D341Med (cell line): Measurements from ENCODE around the gene SCN3A.

ENCODE experiments used
- DNase-seq: peaks from one replicate; pipeline ENCODE4 v3.0.0; 2012; ENCODE audit warnings: low spot score

The SCN3A gene

DNA sequence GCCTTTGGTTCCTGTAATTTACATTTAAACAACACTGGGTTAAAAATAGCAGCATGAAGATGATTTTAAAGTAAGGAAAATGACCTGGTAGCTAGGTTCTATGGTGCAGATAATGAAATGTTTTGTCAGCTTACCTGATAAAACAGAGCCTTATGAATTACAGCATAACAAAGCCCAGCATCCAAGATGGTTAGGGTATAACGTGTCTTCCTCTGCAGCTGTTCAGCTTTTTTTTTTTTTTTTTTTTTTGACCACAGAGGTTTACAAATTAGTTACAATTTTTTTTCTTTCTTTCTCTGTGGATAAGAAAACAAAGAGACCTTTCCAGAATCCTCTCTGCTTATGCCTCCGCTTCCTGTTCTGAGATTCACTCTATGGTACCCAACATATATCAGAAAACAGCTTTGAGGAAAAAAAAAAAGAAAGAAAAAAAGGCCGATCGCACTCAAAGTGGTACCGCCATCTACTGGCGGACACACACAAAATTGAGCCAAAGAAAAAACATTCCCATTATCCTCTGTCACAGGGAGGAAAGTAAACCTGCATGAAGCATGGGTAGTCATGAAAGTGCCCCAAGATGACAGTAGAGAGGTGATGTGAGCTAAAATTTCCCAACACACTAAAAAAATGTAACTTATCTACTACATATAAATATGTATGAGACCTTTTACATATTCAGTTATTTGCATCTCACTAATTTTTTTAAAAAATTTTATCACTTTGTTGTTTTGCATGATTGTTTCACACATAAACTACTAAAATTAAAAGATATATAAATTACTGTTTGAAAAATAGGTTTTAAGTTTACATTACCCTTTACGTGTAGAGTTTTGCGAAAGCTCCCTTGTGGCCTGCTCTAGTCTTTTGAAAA, at the start of gene SCN3A:
TSS of gene SCN3A (minus strand) at position 362 of the 871 bp plus-strand sequence. CDS start 27,656 bp downstream, outside the sequence.
- peak; percentile 52 for DNase-seq

DNA sequence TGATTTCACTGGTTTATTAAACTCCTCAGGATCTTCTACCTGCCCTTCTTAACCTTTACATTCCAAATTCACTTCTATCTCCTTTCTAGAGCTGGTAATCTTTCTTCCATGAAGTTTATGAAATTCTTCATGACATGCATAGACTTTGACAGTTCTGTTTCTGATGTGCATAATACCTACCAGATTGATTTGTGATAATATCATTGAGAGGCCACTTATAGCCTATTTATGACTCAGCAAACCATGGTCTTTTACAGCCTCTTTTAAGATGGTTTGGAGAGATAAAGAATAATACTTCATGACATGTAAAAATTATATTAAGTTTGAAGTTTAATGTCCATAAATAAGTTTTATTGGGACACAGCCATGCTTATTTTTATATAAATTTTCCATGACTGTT, 49.3 kb upstream of the SCN3A start:
- no peak for DNase-seq

DNA sequence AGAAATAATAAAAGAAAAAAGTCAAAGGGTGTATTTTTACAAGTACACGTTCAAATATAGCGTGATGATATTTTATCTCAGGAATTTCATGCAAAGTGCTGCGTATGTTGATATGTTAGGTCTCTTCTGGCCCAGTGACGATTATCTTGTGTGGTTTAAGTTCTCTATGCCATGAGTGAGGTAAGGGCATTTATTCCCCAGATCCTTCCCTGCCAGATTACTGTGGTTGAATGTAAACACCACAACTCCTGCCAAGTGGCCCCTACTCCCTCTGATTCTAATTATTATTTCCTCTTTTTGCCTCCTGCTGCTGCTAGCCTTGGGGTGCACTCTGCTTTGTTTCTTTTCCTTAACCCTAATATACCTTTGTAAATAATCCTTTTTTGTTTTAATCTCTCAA, 47.5 kb upstream of the SCN3A start:
- DNase-seq = peak; percentile 42

DNA sequence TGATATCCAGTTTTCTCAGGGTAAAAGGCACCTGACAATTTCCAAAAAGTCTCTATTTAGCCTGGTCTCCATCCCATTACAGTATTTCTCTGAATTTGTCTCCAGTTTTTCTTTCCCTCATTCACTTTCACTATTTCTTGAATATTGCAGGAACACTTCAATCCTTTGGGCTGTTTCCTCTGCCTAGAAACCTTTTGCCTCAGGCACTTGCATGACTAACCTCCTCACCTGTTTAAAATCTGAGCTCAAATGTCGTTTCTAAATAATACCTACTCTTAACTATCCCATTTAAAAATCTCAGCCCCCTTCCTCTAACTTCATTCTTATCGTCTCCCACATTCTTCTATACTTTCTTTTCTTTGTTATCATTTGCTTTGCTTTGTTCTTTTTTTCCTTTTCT, 44.4 kb upstream of the SCN3A start:
- no peak for DNase-seq

DNA sequence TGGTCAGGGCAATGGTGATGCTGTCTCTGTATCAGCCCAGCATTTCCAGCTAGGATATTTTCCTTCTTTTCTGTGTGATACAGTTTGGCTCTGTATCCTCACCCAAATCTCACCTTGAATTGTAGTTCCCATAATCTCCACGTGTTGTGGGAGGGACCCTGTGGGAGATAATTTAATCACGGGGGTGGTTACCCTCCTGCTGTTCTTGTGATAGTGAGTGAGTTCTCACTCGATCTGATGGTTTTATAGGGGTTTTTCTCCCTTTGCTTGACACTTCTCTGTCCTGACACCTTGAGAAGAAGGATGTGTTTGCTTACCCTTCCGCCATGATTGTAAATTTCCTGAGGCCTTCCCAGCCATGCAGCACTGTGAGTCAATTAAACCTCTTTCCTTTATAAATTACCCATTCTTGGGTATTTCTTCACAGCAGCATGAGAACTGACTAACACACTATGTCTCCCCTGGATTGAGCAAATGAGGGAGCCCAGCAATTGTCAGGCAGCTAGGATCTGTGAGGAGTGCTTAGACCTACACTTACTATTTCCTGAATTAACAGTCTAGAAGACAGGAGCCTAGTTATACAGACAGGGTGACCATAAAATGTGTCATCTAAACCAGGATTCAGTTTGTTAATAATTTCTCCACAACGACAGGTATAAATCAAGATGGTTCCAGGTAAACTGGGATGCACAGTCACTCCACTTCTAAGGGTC, 41.4 kb upstream of the SCN3A start:
- no peak for DNase-seq

DNA sequence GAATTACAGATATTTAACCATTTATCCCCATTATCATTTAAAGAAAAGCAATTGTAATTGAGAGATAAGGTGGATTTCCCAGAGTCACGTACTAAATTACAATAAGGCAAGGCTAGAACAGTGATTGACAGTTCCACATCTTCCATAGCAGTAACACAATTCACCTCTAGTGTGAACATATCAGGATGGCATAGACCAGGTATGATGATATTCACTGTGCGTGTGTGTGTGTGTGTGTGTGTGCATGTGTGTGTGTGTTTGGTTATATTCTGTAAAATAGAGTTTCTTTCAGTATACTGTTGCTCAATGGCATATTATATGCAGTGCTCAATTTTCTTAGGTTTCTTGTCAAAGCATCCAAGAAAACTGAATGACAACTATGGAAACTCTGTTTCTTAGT, 37.1 kb upstream of the SCN3A start:
- no peak for DNase-seq

DNA sequence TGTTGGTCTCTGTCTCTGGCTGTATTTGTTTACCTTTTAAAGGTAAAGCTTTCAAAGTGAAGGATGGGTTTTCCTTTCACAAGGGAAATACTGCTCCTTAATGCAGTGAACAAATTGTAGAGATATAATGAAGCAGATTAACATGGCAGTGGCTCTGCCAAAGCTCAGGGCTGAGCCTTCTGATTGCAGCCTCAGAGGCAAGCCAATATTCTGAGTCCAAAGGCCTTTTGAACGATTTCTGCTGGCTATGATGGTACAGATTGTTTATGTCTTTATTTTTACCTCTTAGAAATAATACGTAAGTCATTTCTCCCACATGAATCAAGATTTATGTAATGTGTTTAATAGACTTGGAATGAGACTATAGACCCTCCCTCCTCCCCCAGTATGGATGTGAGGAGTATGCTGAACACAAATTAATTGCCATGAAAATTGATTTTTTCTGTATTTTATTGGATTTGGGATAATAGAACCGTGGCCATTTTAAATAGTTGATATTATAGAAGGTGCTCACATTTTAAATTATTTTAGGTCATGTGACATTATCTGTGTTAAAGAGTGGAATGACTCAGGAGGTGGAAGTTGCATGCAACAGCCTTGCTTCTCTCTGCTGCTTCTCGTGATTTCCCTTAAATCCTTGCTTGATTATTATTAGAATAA, 36.1 kb upstream of the SCN3A start:
- peak; percentile 26 for DNase-seq

DNA sequence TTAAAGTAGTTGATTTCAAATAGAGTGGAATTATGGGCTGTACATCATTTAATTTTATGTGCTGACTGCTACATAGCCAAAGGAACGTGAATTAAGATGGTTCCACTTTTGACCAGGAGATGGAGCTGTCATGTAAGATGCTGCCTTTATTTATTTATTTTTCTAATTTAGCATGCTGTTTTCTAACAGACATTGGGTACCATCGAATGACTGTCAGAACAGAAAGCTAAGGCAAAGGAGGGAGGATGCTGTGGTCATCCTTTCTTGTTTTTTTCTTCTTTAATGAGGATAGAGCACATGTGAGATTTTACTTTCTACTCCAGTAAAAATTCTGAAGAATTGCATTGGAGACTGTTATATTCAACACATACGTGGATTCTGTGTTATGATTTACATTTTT, 35.4 kb upstream of the SCN3A start, which contains the start of gene SCN2A:
TSS of gene SCN2A (plus strand) at position 185 of the 400 bp plus-strand sequence. CDS start 56,410 bp downstream, outside the sequence.
- DNase-seq = peak; percentile 25

DNA sequence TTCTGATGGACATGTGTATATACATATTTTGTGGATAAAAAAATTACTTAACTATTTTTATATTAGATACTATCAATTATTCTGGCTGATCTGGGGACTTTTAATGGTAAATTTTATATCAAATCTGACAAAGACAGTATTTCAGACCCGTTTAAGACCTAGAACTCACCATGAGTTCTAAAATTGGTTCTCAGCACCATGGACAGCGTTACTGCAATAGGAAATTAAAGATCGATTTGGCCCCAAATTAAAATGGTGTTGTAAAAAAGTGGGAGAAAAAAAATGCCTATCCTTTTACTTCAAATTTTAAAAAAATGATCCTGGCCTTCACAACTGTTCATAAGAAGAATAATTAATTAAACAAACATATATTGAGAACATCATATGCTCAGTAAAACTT, 34.4 kb upstream of the SCN3A start:
- DNase-seq = no peak

DNA sequence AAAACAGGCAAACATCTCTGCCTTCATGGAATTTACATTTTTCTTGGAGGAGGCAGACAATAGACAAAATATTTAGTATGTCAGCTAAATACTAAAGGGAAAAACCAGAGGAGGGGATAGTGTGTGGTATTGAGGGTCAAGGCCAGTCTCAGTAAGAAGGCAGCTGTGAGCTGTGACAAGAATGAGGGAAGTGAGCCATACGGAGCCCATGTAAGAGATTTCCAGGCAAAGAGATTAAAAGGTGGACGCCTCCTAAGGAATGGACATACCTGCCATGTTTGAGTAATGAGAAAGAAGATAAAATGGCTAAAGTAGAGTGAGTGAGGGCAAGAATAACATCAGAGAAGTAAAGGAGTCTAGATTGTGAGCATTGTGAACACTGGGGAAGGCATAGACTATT, 33.2 kb upstream of the SCN3A start:
- DNase-seq = no peak

DNA sequence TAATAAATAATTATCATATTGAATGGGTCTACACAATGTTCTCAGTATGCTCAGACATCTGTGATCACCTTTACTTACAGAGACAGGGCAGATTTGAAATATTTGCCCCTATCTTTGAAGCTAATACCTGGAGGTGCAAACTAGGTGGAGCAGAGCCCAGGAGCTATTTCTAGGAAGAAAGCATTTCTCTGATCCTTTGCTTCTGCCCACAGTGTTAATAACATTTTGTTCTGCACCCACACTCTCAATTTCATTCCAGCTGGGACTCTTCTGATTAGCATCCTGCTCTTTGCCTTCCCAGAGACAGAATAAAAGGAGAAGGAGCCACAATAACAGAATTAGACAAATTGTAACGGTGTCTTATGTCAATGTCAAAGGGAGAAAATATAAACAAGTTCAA, 23.7 kb upstream of the SCN3A start:
- no peak for DNase-seq

DNA sequence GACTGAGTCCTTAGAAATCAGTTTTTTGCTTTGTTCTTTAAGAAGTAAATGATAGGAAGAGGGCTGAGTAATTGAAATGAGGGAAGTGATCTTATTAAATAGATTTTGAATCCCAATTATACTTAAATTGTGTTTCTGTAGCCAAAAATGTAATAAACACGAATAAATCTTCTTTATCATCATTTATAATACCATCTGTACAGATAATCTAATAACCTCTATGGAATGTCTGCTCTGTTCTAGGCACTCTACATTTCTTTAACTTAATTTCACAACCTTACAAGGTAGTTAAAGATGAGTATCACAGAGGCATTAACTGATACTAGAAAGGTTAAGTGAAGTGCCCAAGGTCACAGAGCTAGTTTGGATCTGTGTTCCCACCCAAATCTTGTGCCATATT, 21.1 kb upstream of the SCN3A start:
- no peak for DNase-seq

DNA sequence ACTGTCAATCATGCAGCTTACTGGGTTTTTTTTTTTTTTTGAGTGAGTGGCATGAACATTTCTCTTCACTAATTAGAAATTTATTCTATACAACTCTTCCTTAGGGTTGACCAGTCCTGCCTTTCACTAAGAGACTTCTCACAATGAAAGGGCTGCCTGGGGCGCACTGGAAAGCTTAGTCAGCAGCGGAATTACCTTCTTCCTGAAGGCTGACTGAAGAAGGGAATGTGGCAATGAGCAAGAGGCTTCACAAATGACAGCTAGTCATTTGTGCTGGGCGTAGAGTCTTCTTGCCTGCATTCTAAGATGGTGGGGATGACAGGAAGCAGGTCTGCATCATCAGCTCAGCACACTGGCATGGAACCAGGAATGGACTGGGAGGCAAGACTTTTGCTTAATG, 15.6 kb upstream of the SCN3A start:
- DNase-seq = no peak

DNA sequence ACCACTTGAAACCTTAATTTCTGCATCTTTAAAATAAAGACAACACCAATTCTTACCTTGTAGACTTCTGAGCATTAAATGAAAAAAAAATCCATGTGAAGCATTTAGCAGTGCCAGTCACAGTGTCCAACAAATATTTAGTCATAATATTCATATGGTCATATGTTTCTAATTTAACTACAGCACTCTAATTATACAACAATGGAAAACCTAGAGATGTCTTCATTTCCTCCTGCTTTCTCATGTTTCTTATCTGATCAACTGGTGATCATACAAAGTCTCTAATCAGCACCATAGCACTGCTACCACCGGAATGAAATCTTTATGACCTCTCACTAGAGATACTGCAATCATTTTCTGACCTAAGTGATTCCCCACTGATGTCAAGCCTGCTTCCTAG, 10.2 kb upstream of the SCN3A start:
- DNase-seq = no peak

DNA sequence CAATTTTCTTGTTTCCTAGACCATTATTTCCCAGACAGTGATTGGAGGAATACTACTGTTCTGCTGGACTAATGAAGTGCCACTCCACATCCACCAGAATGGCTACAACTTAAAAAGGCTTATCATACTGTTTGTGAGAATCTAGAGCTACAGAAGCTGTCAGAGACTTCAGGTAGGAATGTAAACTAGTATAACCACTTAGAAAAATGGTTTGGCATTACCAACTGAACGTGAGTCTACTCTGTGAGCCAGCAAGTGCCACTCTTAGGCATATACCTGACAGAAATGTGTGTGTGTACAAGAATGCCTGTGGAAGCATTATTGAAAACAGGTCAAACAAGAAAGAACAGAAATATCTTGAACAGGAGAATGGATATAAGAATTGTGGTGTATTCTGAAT, 4.2 kb upstream of the SCN3A start:
- DNase-seq = no peak

DNA sequence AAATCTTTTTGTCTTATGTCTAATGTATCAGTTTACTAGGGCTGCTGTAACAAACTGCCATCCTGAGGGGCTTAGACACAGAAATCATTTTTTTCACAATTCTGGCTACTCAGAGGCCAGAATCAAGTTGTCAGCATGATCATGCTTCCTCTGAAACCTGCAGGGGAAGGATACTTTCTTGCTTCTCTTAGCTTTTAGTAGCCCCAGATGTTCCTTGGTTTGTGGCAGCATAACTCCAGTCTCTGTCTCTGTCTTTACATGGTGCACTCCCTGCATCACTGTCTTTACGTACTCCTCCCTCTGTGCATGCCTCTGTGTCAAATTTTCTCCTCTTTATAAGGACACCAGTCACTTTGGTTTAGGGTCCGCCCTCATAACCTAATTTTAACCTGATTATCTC, 2.0 kb upstream of the SCN3A start:
- DNase-seq = no peak

DNA sequence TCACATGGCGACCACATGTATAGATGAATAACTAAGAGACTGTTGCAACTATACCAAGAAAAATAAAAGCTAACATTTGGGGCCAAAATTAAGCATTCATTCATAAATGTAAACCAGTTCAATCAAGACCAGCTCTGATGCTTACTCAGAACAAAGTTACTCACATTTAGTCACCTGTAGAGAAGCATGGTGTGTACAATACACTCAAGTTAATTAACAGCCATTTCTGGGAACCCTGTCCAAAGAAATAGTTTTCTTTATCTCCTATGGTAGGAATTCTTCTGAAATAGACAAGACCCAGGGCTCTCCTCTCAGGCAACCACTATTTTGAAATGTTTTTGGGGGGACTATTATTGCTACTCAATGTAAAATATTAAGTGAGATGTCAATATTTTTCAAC, 1.6 kb downstream of the SCN3A start:
- no peak for DNase-seq

DNA sequence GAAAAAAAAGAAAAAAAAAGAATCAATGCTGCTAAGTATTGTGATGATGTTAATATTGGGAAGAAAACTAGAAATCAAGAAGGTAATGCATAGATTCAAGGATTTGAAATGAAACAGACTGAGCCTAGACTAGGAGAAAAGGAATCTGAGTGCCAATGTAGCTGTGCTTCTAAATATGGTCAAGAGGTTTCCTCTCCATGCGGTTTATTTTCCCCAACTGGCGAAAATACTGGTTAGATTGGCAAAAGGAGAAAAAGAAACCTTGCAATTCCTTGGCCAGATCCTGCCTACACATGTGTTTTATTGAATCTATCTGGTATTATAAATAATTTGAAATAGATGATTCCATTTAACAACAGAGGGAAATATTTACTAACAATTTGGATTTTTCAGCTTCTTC, 5.7 kb downstream of the SCN3A start:
- no peak for DNase-seq

DNA sequence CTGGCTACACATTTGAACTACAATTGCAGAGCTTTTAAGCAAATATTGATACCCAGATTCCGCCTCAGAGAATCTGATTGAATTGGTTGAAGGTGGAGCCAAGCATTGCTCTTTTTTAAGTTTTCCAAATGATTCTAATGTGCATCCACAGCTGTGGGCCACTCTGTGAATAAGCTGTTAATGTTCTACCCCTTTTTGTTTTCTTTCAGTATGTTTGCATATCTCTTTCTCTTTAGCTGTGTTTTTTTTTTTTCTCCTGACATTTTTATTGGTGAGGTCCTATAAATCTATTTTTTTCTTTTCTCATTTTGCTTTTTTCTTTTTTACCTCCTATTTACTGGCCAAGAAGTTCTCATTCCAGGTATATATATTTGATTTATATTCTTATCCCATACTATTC, 6.5 kb downstream of the SCN3A start:
- no peak for DNase-seq

DNA sequence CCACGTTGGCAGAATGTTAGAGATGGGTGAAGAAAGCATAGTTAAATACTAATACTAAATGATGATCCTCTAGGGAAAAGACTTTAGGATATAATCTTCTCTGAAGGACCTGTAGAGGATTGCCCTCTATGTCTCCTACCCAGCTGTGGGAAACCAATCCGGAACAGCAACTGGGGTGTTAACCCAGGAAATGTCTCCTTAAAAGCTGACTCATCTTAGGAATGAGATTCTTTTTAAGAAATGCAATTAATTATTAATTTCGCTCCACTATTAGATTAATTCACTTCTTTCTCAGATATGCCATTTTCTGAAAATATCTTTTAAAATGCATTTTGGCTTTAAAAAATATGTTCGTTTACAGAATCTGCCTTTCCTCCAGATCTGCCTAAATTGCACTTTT, 7.4 kb downstream of the SCN3A start:
- DNase-seq = no peak

DNA sequence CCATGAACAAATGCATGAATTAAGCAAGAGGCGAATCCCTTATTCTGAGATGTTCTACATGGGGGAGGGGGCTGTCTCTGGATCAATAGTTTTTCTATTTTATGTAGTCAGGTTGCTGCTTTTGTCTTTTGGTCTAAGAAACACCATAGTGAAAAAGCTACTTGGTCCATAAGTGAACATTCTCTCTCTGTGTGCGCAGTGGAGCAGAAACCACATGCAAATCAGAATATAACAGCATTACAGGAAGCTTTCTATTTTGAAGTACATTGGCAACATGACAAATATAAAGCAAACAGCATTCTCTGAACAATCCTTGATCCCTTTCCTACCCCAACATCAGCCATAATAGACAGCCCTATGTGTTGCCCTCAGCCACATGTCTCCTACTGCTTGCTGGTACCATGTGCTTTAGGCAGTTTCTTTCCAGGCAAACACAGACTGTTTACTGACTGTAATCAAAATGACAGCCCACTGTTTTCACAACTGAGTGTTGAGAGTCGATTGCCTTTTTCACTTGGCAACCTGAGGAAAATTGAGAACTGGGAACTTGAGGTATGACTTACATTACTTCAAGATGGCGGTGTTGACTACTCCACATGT, 10.6 kb downstream of the SCN3A start:
- no peak for DNase-seq

DNA sequence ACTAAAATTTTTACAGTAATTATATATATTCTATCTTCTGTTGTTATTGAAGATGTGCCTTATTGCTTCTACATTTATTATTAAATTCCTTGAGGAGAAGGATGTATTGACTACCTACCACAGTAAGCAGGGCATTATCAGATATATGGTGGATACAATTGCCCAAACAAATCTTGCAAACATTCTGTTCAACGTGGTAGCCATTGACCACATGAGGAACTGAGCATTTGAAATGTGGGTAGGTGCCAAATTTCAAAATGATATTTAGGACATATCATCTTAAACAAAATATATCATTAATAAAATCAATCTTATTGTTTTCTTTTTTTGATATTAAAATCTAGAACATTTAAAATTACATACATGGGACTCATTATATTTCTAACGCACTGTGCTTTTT, 11.1 kb downstream of the SCN3A start:
- DNase-seq = no peak
